Smooth muscle cell (in vitro differentiated cells): ENCODE data around the gene PARD6G. TPM values are rescaled to one million over a fixed set of nuclear protein-coding genes. Genes with fewer than 3 reads are reported as not detected.

Experiments used
- DNase-seq: peaks from one replicate; lab custom pipeline; 2025; ENCODE audit not compliant: unreplicated experiment; lab: John Stamatoyannopoulos, UW
- H2AFZ ChIP-seq: fragments of 200-600 bp; sonication (generic); 2 replicates; pipeline ENCODE4 v1.6.0; 2016; ENCODE audit warnings: antibody characterized with exemption, low read depth, mild to moderate bottlenecking
- H3F3A ChIP-seq: fragments of 200-600 bp; sonication (generic); 2 replicates; pipeline ENCODE4 v1.6.0; 2017; ENCODE audit warnings: antibody characterized with exemption, low read depth
- H3K27ac ChIP-seq: fragments of 200-600 bp; sonication (generic); 2 replicates; pipeline ENCODE4 v1.5.1; 2016; ENCODE audit warnings: low read depth, mild to moderate bottlenecking
- H3K27me3 ChIP-seq: fragments of 200-600 bp; sonication (generic); 2 replicates; pipeline ENCODE4 v1.6.1; 2016; ENCODE audit warnings: low read depth, mild to moderate bottlenecking
- H3K36me3 ChIP-seq: fragments of 200-600 bp; sonication (generic); 2 replicates; pipeline ENCODE4 v1.5.1; 2016; ENCODE audit warnings: low read depth
- H3K4me1 ChIP-seq: fragments of 200-600 bp; sonication (generic); 2 replicates; pipeline ENCODE4 v1.5.1; 2016; ENCODE audit warnings: low read depth
- H3K4me2 ChIP-seq: fragments of 200-600 bp; sonication (generic); 2 replicates; pipeline ENCODE4 v1.6.0; 2016; ENCODE audit warnings: mild to moderate bottlenecking
- H3K4me3 ChIP-seq: fragments of 200-600 bp; sonication (generic); 2 replicates; pipeline ENCODE4 v1.5.1; 2016; ENCODE audit warnings: mild to moderate bottlenecking
- H3K79me2 ChIP-seq: fragments of 200-600 bp; sonication (generic); 2 replicates; pipeline ENCODE4 v1.6.0; 2016; ENCODE audit warnings: low read depth, mild to moderate bottlenecking
- H3K9ac ChIP-seq: fragments of 200-600 bp; sonication (generic); 2 replicates; pipeline ENCODE4 v1.6.0; 2016; ENCODE audit warnings: low read depth
- H3K9me3 ChIP-seq: fragments of 200-600 bp; sonication (generic); replicated peaks from 2 replicates; pipeline ENCODE4 v1.5.1; 2016; ENCODE audit warnings: low read depth
- H4K20me1 ChIP-seq: fragments of 200-600 bp; sonication (generic); 2 replicates; pipeline ENCODE4 v1.6.0; 2016; ENCODE audit warnings: low read depth
- CTCF ChIP-seq: fragments of 200-600 bp; sonication (generic); IDR thresholded peaks from 2 replicates; pipeline ENCODE4 v1.5.1; 2017; ENCODE audit warnings: borderline replicate concordance, mild to moderate bottlenecking, antibody characterized with exemption; ENCODE audit not compliant: insufficient read depth, poor library complexity, severe bottlenecking
- WGBS: methylation state at CpG from one replicate; pipeline ENCODE4 v1.1.7; 2016; ENCODE audit warnings: low lambda C conversion rate; 5-methylcytosine and 5-hydroxymethylcytosine counted together
- polyA plus RNA-seq: library from polyadenylated mRNA; unstranded; fragments of >200 nt; fragmentation: Nextera tagmentation; extraction: Ambion mirVana; gene quantifications from 2 replicates; pipeline ENCODE4 v1.2.1, GENCODE V29; 2016
- total RNA-seq: library from RNA; depleted of rRNA; stranded (reverse); fragments of >200 nt; gene quantifications from 2 replicates; pipeline ENCODE4 v1.2.3, GENCODE V29; 2014

PARD6G gene
- total and polyA plus RNA-seq, 2 experiments from 2014 or later: 19.8 to 19.9 TPM

- DNase-seq: no peak
Observed at GRCh38 chr18:80229766-80230745, 17.3 kb downstream of the PARD6G start.

GRCh38 chr18:80229363-80229762 is 18.0 kb downstream of the PARD6G start:
- H3K9me3 ChIP-seq: no peaks in the 10 kb centered on the region
- peaks cover 26% of the 10 kb centered on the region for H3K79me2 ChIP-seq
- H3K27ac ChIP-seq: no peak overlapping the region
- no peaks in the 10 kb centered on the region for H3K27me3 ChIP-seq
- peaks cover 96% of the 10 kb centered on the region for H4K20me1 ChIP-seq
- H3K4me3 ChIP-seq: no peak overlapping the region
- no peak for DNase-seq
- WGBS: 84% methylated on average over 3 of the region's 3 CpGs
- TF ChIP-seq CTCF: no peak
- no peaks in the 10 kb centered on the region for H3K4me1 ChIP-seq
- no peak overlapping the region for H2AFZ ChIP-seq
- H3K9ac ChIP-seq: no peak overlapping the region
- H3K4me2 ChIP-seq: no peak overlapping the region
- H3K36me3 ChIP-seq: no peaks in the 10 kb centered on the region
- no peaks in the 10 kb centered on the region for H3F3A ChIP-seq

More at GRCh38 chr18:80229766-80230745, 17.3 kb downstream of the PARD6G start:
- H3K36me3 ChIP-seq: no peaks in the 10 kb centered on the region
- H3K79me2 ChIP-seq: peaks cover 24% of the 10 kb centered on the region
- H4K20me1 ChIP-seq: peaks cover 94% of the 10 kb centered on the region
- H3K27me3 ChIP-seq: no peaks in the 10 kb centered on the region
- no peaks in the 10 kb centered on the region for H3F3A ChIP-seq
- WGBS: 94% methylated on average over 22 of the region's 22 CpGs
- no peak overlapping the region for H3K4me2 ChIP-seq
- H3K4me1 ChIP-seq: no peaks in the 10 kb centered on the region
- H3K9me3 ChIP-seq: no peaks in the 10 kb centered on the region
- no peak overlapping the region for H3K27ac ChIP-seq
- no peak overlapping the region for H2AFZ ChIP-seq
- H3K9ac ChIP-seq: no peak overlapping the region
- H3K4me3 ChIP-seq: no peak overlapping the region
- no peak for TF ChIP-seq CTCF

GRCh38 chr18:80228051-80228848 is 19.1 kb downstream of the PARD6G start:
- no peak for TF ChIP-seq CTCF
- H3K4me3 ChIP-seq: no peak overlapping the region

More at GRCh38 chr18:80228051-80228848, 19.1 kb downstream of the PARD6G start:
- Histone ChIP-seq H3F3A (no peaks in the 10 kb centered on the region), H3K4me2 (no peak overlapping the region), H3K9me3 (no peaks in the 10 kb centered on the region), H3K79me2 (peaks cover 20% of the 10 kb centered on the region), H3K4me1 (no peaks in the 10 kb centered on the region), H3K27me3 (no peaks in the 10 kb centered on the region), H4K20me1 (peaks cover 96% of the 10 kb centered on the region), H3K27ac (no peak overlapping the region), H3K36me3 (no peaks in the 10 kb centered on the region), H3K9ac (no peak overlapping the region), H2AFZ (no peak overlapping the region)
- 93% methylated on average over 11 of the region's 18 CpGs for WGBS
- DNase-seq: no peak
